HG03460 (cell line): ENCODE measurements around the gene PARD3.
A peak's percentile ranks its signal among the peaks of the same experiment; 100 is the strongest.
"Not testable (repeated sequence)": the region's sequence is repeated elsewhere in the genome, so short reads cannot be mapped to it uniquely, and the experiment has no call there.

ENCODE experiments used
- ATAC-seq: cut with Tn5 transposase; IDR thresholded peaks from one replicate; pipeline ENCODE4 v1.9.1; 2021; ENCODE audit not compliant: unreplicated experiment

Gene PARD3

GRCh38 chr10:34281661-34282582 lies 533.2 kb downstream of the PARD3 start:
- no peak for ATAC-seq

- ATAC-seq, result no peak
Observed at GRCh38 chr10:34280599-34281374, 534.3 kb downstream of the PARD3 start.

GRCh38 chr10:34275626-34276130 lies 539.4 kb downstream of the PARD3 start:
- no peak for ATAC-seq

- no peak for ATAC-seq
Observed at GRCh38 chr10:34274906-34275305, 540.2 kb downstream of the PARD3 start.

- ATAC-seq, result no peak
Observed at GRCh38 chr10:34273340-34273739, 541.8 kb downstream of the PARD3 start.

- ATAC-seq, result no peak
Observed at GRCh38 chr10:34272316-34272715, 542.8 kb downstream of the PARD3 start.

GRCh38 chr10:34268410-34268809 lies 546.7 kb downstream of the PARD3 start:
- ATAC-seq, result not testable (repeated sequence)

GRCh38 chr10:34262985-34263384 lies 552.1 kb downstream of the PARD3 start:
- no peak for ATAC-seq

GRCh38 chr10:34260904-34261303 lies 554.2 kb downstream of the PARD3 start:
- ATAC-seq, result no peak

- no peak for ATAC-seq
Observed at GRCh38 chr10:34256216-34256615, 558.9 kb downstream of the PARD3 start.

- ATAC-seq, result peak; percentile 26
Observed at GRCh38 chr10:34255035-34255434, 560.1 kb downstream of the PARD3 start.

- peak; percentile 76 for ATAC-seq
Observed at GRCh38 chr10:34254596-34254995, 560.5 kb downstream of the PARD3 start.

- ATAC-seq, result no peak
Observed at GRCh38 chr10:34252111-34252510, 563.0 kb downstream of the PARD3 start.

GRCh38 chr10:34251177-34251576 lies 563.9 kb downstream of the PARD3 start:
- no peak for ATAC-seq

GRCh38 chr10:34250722-34251121 lies 564.4 kb downstream of the PARD3 start:
- ATAC-seq, result no peak

GRCh38 chr10:34249634-34250033 lies 565.5 kb downstream of the PARD3 start:
- ATAC-seq, result no peak

- no peak for ATAC-seq
Observed at GRCh38 chr10:34247560-34247959, 567.5 kb downstream of the PARD3 start.

GRCh38 chr10:34244756-34245484 lies 570.2 kb downstream of the PARD3 start:
- ATAC-seq, result no peak

GRCh38 chr10:34241226-34242000 lies 573.7 kb downstream of the PARD3 start:
- no peak for ATAC-seq

GRCh38 chr10:34240039-34240438 lies 575.1 kb downstream of the PARD3 start:
- no peak for ATAC-seq
